Astrocyte (in vitro differentiated cells and primary cell): ENCODE results near the gene HOXD9. TPM values are rescaled to one million over a fixed set of nuclear protein-coding genes. Genes with fewer than 3 reads are reported as not detected.

Experiments used
- DNase-seq: peaks from one replicate; pipeline ENCODE4 v3.0.0-alpha.2; 2010; ENCODE audit warnings: low read depth
- FAIRE-seq: peaks from 2 replicates; lab custom pipeline; 2011; peaks lifted over from hg19 to GRCh38; lab: Jason Lieb, UNC
- H2AFZ ChIP-seq: 2 replicates; pipeline ENCODE4 v1.6.0; 2012; ENCODE audit warnings: low read depth, low read length, inconsistent platforms
- H3K27ac ChIP-seq: 2 replicates; pipeline ENCODE4 v1.5.1; 2011; ENCODE audit warnings: low read depth, low read length, inconsistent platforms
- H3K27me3 ChIP-seq: 2 replicates; pipeline ENCODE4 v1.6.0; 2011; ENCODE audit warnings: low read length, inconsistent platforms; ENCODE audit not compliant: insufficient read depth
- H3K36me3 ChIP-seq: 2 replicates; pipeline ENCODE4 v1.5.1; 2011; ENCODE audit warnings: low read length, inconsistent platforms; ENCODE audit not compliant: insufficient read depth
- H3K4me1 ChIP-seq: 2 replicates; pipeline ENCODE4 v1.5.1; 2011; ENCODE audit warnings: low read length, inconsistent platforms; ENCODE audit not compliant: insufficient read depth
- H3K4me2 ChIP-seq: 2 replicates; pipeline ENCODE4 v1.6.0; 2012; ENCODE audit warnings: low read length, inconsistent platforms
- H3K4me3 ChIP-seq: 2 replicates; pipeline ENCODE4 v1.5.1; 2011; ENCODE audit warnings: low read depth, mild to moderate bottlenecking, low read length, inconsistent platforms; ENCODE audit not compliant: insufficient read depth
- H3K79me2 ChIP-seq: 2 replicates; pipeline ENCODE4 v1.6.0; 2012; ENCODE audit warnings: mild to moderate bottlenecking, low read length, inconsistent platforms; ENCODE audit not compliant: insufficient read depth
- H3K9ac ChIP-seq: 2 replicates; pipeline ENCODE4 v1.6.0; 2012; ENCODE audit warnings: mild to moderate bottlenecking, low read length, inconsistent platforms
- H3K9me3 ChIP-seq: 2 replicates; pipeline ENCODE4 v1.5.1; 2012; ENCODE audit warnings: low read depth, mild to moderate bottlenecking, low read length, inconsistent platforms; ENCODE audit not compliant: insufficient read depth
- H4K20me1 ChIP-seq: 2 replicates; pipeline ENCODE4 v1.6.0; 2012; ENCODE audit warnings: low read length, inconsistent platforms; ENCODE audit not compliant: insufficient read depth
- H3K27ac Mint-ChIP-seq: one replicate; pipeline ENCODE4 v1.8.0; 2021; ENCODE audit warnings: mild to moderate bottlenecking, mixed read lengths; ENCODE audit not compliant: unreplicated experiment
- H3K27me3 Mint-ChIP-seq: one replicate; pipeline ENCODE4 v1.8.0; 2021; ENCODE audit warnings: low read depth, mixed read lengths; ENCODE audit not compliant: unreplicated experiment
- H3K36me3 Mint-ChIP-seq: one replicate; pipeline ENCODE4 v1.8.0; 2021; ENCODE audit warnings: low read depth, mixed read lengths; ENCODE audit not compliant: unreplicated experiment
- H3K4me1 Mint-ChIP-seq: one replicate; pipeline ENCODE4 v1.8.0; 2021; ENCODE audit warnings: low read depth, mixed read lengths; ENCODE audit not compliant: unreplicated experiment
- H3K4me3 Mint-ChIP-seq: one replicate; pipeline ENCODE4 v1.8.0; 2021; ENCODE audit warnings: mild to moderate bottlenecking, moderate library complexity, mixed read lengths; ENCODE audit not compliant: unreplicated experiment
- H3K9me3 Mint-ChIP-seq: one replicate; pipeline ENCODE4 v1.8.0; 2021; ENCODE audit warnings: mild to moderate bottlenecking, mixed read lengths; ENCODE audit not compliant: unreplicated experiment
- CTCF ChIP-seq: IDR thresholded peaks from 2 replicates; pipeline ENCODE4 v1.5.1; 2011; ENCODE audit warnings: low read depth, mild to moderate bottlenecking, inconsistent platforms, low read length, moderate library complexity; ENCODE audit not compliant: insufficient read depth
- EZH2 ChIP-seq: IDR thresholded peaks from 2 replicates; pipeline ENCODE4 v1.6.1; 2012; ENCODE audit warnings: mild to moderate bottlenecking, low read length, inconsistent platforms; ENCODE audit not compliant: insufficient read depth
- total RNA-seq: library from RNA; stranded (reverse); gene quantifications from 2 replicates; pipeline ENCODE4 v1.2.1, GENCODE V29; 2021

Gene HOXD9
- total RNA-seq, 1 donor from 2014 or later, result not detected

GRCh38 chr2:176149939-176150583 lies 27.5 kb downstream of the HOXD9 start:
- no peak for FAIRE-seq
- no peak overlapping the region for H3K4me3 ChIP-seq
- H3K36me3 Mint-ChIP-seq, result peaks cover 2% of the 10 kb centered on the region

DNA sequence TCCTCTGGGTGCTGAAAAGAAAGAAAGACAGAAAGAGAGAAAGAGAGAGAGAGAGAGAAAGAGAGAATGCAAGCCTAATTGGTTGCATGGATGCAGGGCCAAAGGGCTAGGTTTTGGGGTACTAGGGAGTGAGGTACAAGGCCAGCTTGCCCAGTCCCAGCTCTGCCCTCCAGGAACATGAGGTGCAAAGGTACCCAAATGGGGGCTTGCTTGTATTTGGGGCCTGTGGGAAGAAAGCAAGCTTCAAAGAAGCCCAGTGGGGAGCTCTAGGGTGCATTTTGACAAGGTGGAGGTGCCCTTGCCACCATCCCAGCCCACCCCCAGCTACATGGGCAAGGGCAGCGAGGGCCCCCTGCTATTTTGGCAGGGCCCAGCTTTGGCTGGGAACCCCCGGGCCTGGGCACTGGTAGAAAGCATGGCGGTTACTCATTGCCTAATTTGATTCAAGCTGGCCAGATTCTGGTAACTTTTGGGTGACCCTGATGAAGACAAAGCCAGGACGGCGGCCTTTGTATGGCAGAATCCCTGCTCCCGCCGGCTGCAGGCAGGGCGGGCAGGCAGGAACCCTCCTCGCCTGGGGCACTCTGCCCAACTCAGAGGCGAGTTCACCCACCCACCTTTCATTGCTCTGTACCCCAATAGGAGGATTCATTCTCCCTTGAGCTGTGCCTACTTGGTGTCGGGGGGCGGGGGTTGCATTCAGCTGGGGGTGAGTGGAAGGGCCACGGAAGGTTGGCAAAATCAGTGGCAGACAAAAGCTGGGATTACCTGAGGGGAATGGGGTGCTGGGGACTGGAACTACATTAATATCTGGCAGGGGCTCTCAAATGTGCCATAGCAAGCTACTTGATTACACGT lies 28.3 kb downstream of the HOXD9 start:
- H3K36me3 Mint-ChIP-seq, result peaks cover 2% of the 10 kb centered on the region
- TF ChIP-seq EZH2, result no peak
- no peak for TF ChIP-seq CTCF
- H3K4me3 Mint-ChIP-seq, result no peak overlapping the region
- Histone ChIP-seq H3K79me2 (no peaks in the 10 kb centered on the region), H3K4me1 (no peaks in the 10 kb centered on the region), H3K4me2 (peak overlapping the region; percentile 81), H3K9me3 (peaks cover 2% of the 10 kb centered on the region), H2AFZ (no peak overlapping the region), H4K20me1 (no peaks in the 10 kb centered on the region), H3K36me3 (no peaks in the 10 kb centered on the region), H3K27ac (no peak overlapping the region), H3K9ac (no peak overlapping the region), H3K4me3 (peak overlapping the region; percentile 55), H3K27me3 (peaks cover 85% of the 10 kb centered on the region)
- no peaks in the 10 kb centered on the region for H3K4me1 Mint-ChIP-seq
- DNase-seq, result no peak
- H3K27me3 Mint-ChIP-seq, result peaks cover 91% of the 10 kb centered on the region
- FAIRE-seq, result no peak
- H3K9me3 Mint-ChIP-seq, result peaks cover 36% of the 10 kb centered on the region
- H3K27ac Mint-ChIP-seq, result no peak overlapping the region

More at GRCh38 chr2:176149939-176150583, 27.5 kb downstream of the HOXD9 start:
- no peaks in the 10 kb centered on the region for H3K79me2 ChIP-seq
- peaks cover 2% of the 10 kb centered on the region for H3K9me3 ChIP-seq
- H3K9ac ChIP-seq, result no peak overlapping the region
- Mint-ChIP-seq H3K9me3 (peaks cover 39% of the 10 kb centered on the region), H3K4me3 (no peak overlapping the region), H3K27me3 (peaks cover 91% of the 10 kb centered on the region), H3K27ac (no peak overlapping the region), H3K4me1 (no peaks in the 10 kb centered on the region)
- no peaks in the 10 kb centered on the region for H3K36me3 ChIP-seq
- H3K27me3 ChIP-seq, result peaks cover 83% of the 10 kb centered on the region
- H3K4me2 ChIP-seq, result no peak overlapping the region
- DNase-seq, result no peak
- no peak overlapping the region for H2AFZ ChIP-seq
- no peaks in the 10 kb centered on the region for H3K4me1 ChIP-seq
- no peak overlapping the region for H3K27ac ChIP-seq
- no peak for TF ChIP-seq CTCF
- no peak for TF ChIP-seq EZH2
- no peaks in the 10 kb centered on the region for H4K20me1 ChIP-seq
